Stimulated activated CD8-positive, alpha-beta memory T cell treated with anti-CD3 and anti-CD28 coated beads, Interleukin-15, amount 100 ng/mL, for 48 hours (primary cell): ENCODE results near the gene FAM193A.
A peak's percentile ranks its signal among the peaks of the same experiment; 100 is the strongest.
"Not testable (repeated sequence)": the region's sequence is repeated elsewhere in the genome, so short reads cannot be mapped to it uniquely, and the experiment has no call there.

Source experiments
- DNase-seq, 2 donors: peaks; one replicate each; pipeline ENCODE4 v3.0.0-alpha.2; 2020; ENCODE audit warnings: low read depth in 2 of 2

The FAM193A gene

GRCh38 chr4:2750719-2751605 is 214.5 kb downstream of the FAM193A start:
- DNase-seq = no peak

- DNase-seq = no peak
Observed at GRCh38 chr4:2753436-2753835, 217.0 kb downstream of the FAM193A start.

- no peak for DNase-seq
Observed at GRCh38 chr4:2754848-2755819, 218.7 kb downstream of the FAM193A start.

GRCh38 chr4:2755821-2756690 is 219.6 kb downstream of the FAM193A start, which contains the start of gene TNIP2:
TSS of gene TNIP2 (minus strand) at chr4:2756336. CDS start at chr4:2756289, 47 bp downstream.
- peak; percentile 67 for DNase-seq

GRCh38 chr4:2756691-2757350 is 220.4 kb downstream of the FAM193A start:
- no peak for DNase-seq

- DNase-seq = no peak
Observed at GRCh38 chr4:2757426-2757825, 221.0 kb downstream of the FAM193A start.

GRCh38 chr4:2761035-2761923 is 224.8 kb downstream of the FAM193A start:
- DNase-seq = no peak

GRCh38 chr4:2762048-2762447 is 225.6 kb downstream of the FAM193A start:
- DNase-seq = no peak

- DNase-seq = not testable (repeated sequence)
Observed at GRCh38 chr4:2762486-2763370, 226.3 kb downstream of the FAM193A start.

- no peak for DNase-seq
Observed at GRCh38 chr4:2763511-2763967, 227.1 kb downstream of the FAM193A start.

GRCh38 chr4:2765832-2766526 is 229.5 kb downstream of the FAM193A start:
- no peak for DNase-seq

GRCh38 chr4:2767046-2767704 is 230.7 kb downstream of the FAM193A start:
- DNase-seq = no peak

GRCh38 chr4:2767705-2768074 is 231.2 kb downstream of the FAM193A start:
- DNase-seq = no peak

- no peak for DNase-seq
Observed at GRCh38 chr4:2768124-2768523, 231.7 kb downstream of the FAM193A start.

- DNase-seq = no peak
Observed at GRCh38 chr4:2768921-2769336, 232.5 kb downstream of the FAM193A start.

- no peak for DNase-seq
Observed at GRCh38 chr4:2771264-2771663, 234.8 kb downstream of the FAM193A start.

- DNase-seq = not testable (repeated sequence)
Observed at GRCh38 chr4:2780643-2781042, 244.2 kb downstream of the FAM193A start.
